GM18868 (cell line): ENCODE data around the gene DAB2IP.

Experiments used
- ATAC-seq: cut with Tn5 transposase; IDR thresholded peaks from one replicate; pipeline ENCODE4 v1.9.1; 2021; ENCODE audit warnings: mild to moderate bottlenecking, moderate library complexity; ENCODE audit not compliant: unreplicated experiment

Gene DAB2IP

DNA sequence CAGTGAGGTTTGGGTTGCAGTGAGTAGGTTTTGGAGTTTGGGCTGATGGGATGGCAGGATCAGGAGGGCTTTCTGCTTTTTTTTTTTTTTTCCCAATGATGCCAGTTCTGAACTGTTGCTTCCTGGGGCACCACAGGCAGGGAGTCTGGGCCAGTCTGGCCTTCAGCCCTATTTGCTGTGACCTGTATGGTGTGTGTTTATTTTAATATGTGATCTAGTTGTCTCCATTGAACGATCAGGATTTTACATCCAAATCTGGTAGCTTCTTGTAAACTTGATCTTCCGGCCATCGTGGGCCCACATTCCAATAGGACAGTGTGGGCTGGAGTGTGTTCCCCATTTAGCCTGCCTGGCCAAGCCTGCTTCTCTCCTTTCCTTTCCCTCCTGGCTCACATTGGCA, 25.8 kb upstream of the DAB2IP start:
- ATAC-seq = no peak

DNA sequence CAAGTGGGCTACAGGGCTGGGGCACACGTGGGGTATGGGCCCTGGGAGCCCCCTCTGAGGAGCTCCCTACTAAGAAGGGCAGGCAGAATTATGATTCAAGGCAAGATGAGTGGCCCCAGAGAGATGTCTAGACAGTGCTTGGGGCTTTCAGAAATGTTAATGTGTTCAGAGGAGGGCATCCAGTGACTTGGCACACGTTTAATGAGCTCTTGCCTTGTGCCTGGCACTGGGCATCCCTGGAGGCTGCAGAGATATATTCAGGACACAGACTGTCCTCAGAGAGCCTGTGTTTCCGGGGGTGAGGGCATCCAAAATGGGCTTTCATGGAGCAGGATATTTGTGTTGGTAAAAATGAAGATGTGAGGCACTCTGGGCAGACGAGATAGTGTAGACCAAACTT, 25.4 kb upstream of the DAB2IP start:
- no peak for ATAC-seq

DNA sequence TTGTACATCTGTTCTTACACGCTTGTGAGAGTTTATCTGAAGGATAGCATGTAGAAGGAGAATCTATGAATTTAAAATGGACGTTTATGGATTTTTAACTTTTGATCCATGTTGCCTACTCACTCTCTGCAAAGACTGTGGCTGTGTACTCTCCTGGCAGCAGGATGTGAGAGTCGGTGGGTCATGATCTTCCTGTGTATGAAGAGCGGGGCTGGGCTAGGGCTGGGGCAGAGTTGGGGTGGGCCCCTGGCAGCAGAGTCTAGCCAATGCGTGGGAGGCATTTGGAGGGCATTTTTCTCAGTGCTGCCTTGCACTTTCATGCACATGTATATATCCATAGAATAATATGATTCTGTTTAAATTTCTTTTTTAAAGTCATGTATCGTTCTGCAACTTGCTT, 24.0 kb upstream of the DAB2IP start:
- ATAC-seq = no peak

- no peak for ATAC-seq
Measured at GRCh38 chr9:121628401-121628800, 23.0 kb upstream of the DAB2IP start.

- ATAC-seq = no peak
Measured at GRCh38 chr9:121631115-121631514, 20.3 kb upstream of the DAB2IP start.

GRCh38 chr9:121631978-121632418, 19.4 kb upstream of the DAB2IP start:
- no peak for ATAC-seq

GRCh38 chr9:121633119-121633714, 18.2 kb upstream of the DAB2IP start:
- no peak for ATAC-seq

- ATAC-seq = no peak
Measured at GRCh38 chr9:121633736-121634135, 17.7 kb upstream of the DAB2IP start.

GRCh38 chr9:121634329-121635261, 16.8 kb upstream of the DAB2IP start:
- ATAC-seq = no peak

- ATAC-seq = no peak
Measured at GRCh38 chr9:121635300-121635876, 16.0 kb upstream of the DAB2IP start.

DNA sequence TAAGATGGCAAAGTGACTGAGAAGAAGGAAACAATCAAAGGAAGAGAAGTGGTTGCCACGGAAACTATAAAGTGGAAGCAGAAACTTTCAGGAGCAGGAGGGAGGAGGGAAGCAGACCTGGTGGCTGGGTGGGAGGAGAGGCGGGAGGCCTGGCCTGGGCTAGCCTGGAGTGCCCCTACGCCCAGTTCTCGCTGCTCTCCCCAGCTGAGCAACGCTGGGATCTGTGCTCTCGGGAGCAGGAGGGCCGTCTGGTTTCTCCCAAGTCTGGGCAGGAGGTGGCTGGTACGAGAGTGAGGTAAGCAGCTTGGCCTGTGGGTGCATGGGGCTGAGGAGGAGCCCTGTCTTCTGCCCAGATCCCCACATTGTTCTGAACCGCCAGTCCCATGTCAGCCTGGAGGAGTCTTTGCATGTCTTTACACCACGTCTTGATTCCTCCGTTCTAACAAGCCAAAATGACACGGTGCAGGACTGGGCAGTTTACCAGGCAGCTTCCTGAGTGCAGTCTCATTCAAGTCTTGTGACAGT, 15.0 kb upstream of the DAB2IP start:
- ATAC-seq = no peak

GRCh38 chr9:121636978-121637712, 14.3 kb upstream of the DAB2IP start:
- ATAC-seq = no peak

GRCh38 chr9:121637713-121638220, 13.7 kb upstream of the DAB2IP start:
- ATAC-seq = no peak

DNA sequence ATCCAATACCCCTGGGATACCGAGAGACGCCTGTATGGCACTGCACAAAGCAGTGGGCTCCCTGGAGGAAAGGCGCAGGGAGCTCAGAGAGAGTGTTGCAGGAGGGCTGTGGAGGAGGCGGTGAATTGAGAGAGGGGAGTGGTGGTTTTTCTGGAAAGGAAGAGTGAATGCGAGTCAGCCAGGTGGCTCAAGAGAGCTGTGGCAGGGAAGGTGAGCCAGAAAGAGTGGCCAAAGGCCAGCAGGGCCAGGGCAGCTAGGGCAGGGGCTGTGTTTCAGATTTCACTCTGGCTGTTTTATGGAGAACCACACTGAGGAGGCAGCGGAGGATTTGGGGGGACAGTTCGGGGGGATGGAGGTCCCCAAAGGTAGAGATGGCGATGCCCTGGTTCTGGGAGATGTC, 13.0 kb upstream of the DAB2IP start:
- ATAC-seq = no peak

DNA sequence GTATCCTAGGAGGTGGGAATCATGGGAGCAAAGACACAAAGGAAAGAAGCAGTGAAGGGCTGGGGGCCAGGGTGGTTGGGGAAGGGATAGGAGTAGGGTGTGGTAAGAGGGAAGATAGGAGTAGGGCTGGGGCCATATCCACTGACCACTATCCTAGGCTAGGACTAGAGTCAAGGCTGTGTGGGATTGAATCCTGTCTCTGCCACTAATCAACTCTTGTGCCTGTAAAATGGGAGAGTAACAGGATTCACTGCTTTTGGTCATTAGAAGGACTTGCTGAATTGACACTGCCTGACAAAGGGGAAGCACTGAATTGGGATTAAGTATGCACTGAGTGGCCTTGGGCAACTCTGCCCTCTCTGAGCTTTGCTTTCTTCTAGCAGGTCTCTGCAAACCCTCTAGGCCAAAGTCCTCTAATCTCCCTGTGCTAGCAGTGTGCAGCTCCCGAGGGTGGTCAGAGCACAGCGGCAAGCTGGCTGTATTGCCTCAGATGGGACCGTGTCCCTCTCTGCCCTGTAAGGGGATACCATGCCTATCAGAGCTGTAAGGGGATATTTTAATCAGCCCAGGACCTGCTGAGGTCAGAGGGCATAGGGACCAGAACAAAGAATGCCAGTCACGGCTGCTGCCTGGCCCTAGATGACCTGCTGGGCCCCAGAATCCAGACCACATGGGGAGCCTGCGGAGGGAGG, 12.4 kb upstream of the DAB2IP start:
- ATAC-seq = no peak

DNA sequence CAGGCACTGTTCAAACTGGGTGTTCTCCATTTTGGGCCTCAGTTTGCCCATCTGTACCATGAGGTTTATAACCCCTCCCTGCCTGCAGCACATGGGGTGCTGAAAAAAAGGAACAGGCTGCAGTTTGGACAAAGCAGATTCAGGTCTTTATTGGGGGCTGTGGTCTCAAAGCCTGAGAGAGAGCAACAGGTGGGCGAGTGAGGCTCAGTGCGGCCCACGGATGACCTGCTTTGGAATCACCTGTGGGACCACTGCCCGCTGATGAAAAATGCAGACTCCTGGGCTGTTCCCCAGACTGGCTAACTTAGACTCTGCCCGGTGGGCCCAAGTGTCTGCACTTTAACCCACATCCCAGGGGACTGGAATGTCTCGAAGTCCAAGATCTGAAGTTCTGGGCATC, 11.8 kb upstream of the DAB2IP start:
- ATAC-seq = no peak

DNA sequence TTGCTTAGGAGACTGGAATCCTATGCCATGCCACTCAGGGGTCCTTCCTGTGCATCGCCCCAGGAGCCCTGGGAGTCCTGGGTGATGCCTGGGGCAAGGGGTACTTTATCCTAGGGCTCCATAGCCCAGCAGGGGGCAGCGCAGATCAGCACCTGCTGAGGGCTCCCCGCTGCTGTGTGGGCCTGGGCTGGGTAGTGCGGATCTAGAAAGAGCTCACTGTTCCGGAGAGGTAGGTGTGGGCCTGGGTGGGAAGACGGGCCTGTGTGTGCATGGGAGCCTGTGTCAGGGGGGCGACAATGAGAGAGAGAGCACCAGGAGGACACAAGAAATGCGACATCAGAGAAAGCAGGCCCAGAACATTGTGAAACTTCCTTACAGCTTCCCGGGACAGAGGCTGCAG, 11.4 kb upstream of the DAB2IP start:
- ATAC-seq = no peak

DNA sequence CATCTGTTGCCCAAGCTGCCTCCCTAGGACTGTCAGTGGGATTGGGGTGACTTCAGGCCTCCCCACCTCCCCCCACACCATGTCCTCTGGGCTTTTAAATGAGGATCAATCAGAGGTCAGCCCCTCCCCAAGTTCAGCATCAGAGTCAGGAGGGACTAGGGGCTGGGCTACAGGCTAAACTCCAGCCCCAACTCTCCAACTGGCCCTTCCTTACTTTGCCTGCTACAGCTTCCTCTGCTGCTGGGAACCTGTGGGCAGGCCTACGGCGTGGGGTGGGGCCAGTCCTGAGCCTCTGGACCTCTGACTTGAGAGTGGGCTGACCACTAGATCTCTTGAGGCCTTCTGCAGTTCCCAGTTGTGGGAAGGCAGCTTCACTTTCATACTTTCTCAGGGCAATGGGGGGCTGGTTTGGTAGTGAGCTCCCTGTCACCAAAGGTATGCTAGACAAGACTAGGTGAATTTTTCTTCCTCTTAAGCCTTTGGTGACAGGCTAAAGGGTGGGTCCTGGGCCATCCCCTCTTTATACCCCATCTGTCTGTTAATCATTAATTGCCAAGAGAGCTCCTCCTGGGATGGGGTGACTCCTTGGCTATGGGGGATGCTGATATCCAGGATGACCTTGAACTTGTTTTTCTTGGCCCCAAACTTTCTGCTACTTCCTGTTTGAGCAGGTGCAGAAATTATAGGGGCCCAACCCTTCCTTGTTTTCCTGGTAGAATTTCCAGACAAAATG, 10.8 kb upstream of the DAB2IP start:
- ATAC-seq = no peak

GRCh38 chr9:121641224-121641611, 10.2 kb upstream of the DAB2IP start:
- ATAC-seq = no peak

- ATAC-seq = no peak
Measured at GRCh38 chr9:121642758-121643157, 8.7 kb upstream of the DAB2IP start.
